A549 (cell line): ENCODE data around the gene SIM1. TPM values are rescaled to one million over a fixed set of nuclear protein-coding genes. Genes with fewer than 3 reads are reported as not detected.

Experiments used
- ATAC-seq, 2 experiments: fragments of 200-7000 bp in 1 of 2; fragments of >200 bp in 1 of 2; cut with Nextera tagmentation in 1 of 2; cut with Tn5 transposase in 1 of 2; 3 replicates each; pipeline versions ENCODE4 v1.8.0 to v1.9.1; 2018 to 2020; ENCODE audit warnings: mild to moderate bottlenecking in 1 of 2, moderate library complexity in 1 of 2
- CTCF ChIA-PET: fragments of 300-600 bp; sonication (Branson Sonifier 250); formaldehyde crosslinking; extraction: SDS; loops from one replicate; lab custom pipeline; 2021; ENCODE audit warnings: antibody characterized with exemption, inconsistent platforms; lab: Yijun Ruan, JAX
- POLR2A ChIA-PET: fragments of 350-600 bp; formaldehyde crosslinking; extraction: SDS; loops from one replicate; lab custom pipeline; 2021; ENCODE audit warnings: antibody characterized with exemption, inconsistent platforms; lab: Yijun Ruan, JAX
- DNase-seq, 2 experiments: peaks; one replicate each; pipeline versions ENCODE4 v3.0.0 to v3.0.0-alpha.2; 2011 to 2016; ENCODE audit warnings: low read depth in 1 of 2, low spot score in 1 of 2
- FAIRE-seq: peaks from 2 replicates; lab custom pipeline; 2011; peaks lifted over from hg19 to GRCh38; lab: Jason Lieb, UNC
- H3K27ac ChIP-seq, 2 experiments: fragments of >200 bp; sonication (Bioruptor Twin); formaldehyde crosslinking; 3 replicates each; pipeline ENCODE4 v1.5.1; 2016 to 2017
- H3K4me1 ChIP-seq: fragments of >200 bp; sonication (Bioruptor Twin); formaldehyde crosslinking; 3 replicates; pipeline ENCODE4 v1.6.1; 2016
- H3K4me2 ChIP-seq: fragments of >200 bp; sonication (Bioruptor Twin); formaldehyde crosslinking; 3 replicates; pipeline ENCODE4 v1.6.1; 2016
- H3K4me3 ChIP-seq: fragments of >200 bp; sonication (Bioruptor Twin); formaldehyde crosslinking; 3 replicates; pipeline ENCODE4 v1.5.1; 2016
- H3K9me3 ChIP-seq: fragments of >200 bp; sonication (Bioruptor Twin); formaldehyde crosslinking; 3 replicates; pipeline ENCODE4 v1.6.1; 2016
- ATOH8 ChIP-seq: fragments of 250-450 bp; sonication (Bioruptor Pico); IDR thresholded peaks from 2 replicates; pipeline ENCODE4 v1.5.0; 2020; ENCODE audit warnings: low read depth, mild to moderate bottlenecking, moderate library complexity
- BHLHE40 ChIP-seq: IDR thresholded peaks from 2 replicates; pipeline ENCODE4 v1.6.1; 2012; ENCODE audit warnings: low read depth, low read length, inconsistent platforms
- CEBPB ChIP-seq, 2 experiments: fragments of >200 bp in 1 of 2; sonication (Bioruptor Twin) in 1 of 2; formaldehyde crosslinking in 1 of 2; IDR thresholded peaks; 2 replicates each; pipeline ENCODE4 v1.6.1; 2012 to 2016
- CHD2 ChIP-seq: fragments of 150-350 bp; IDR thresholded peaks from 2 replicates; pipeline ENCODE4 v1.6.1; 2014; ENCODE audit warnings: low read length; ENCODE audit not compliant: partially characterized antibody
- EHF ChIP-seq: fragments of 250-450 bp; sonication (Bioruptor Pico); IDR thresholded peaks from 2 replicates; pipeline ENCODE4 v1.5.0; 2020; ENCODE audit warnings: mild to moderate bottlenecking
- ELK1 ChIP-seq: fragments of 150-350 bp; IDR thresholded peaks from 2 replicates; pipeline ENCODE4 v1.6.1; 2014; ENCODE audit warnings: low read depth, mild to moderate bottlenecking, low read length
- EP300 ChIP-seq, 2 experiments: fragments of >200 bp; sonication (Bioruptor Twin); formaldehyde crosslinking; IDR thresholded peaks; 2 replicates in 1 of 2; 3 replicates in 1 of 2; pipeline ENCODE4 v1.6.1; 2016 to 2017
- ESRRA ChIP-seq: fragments of 150-350 bp; IDR thresholded peaks from 2 replicates; pipeline ENCODE4 v1.6.1; 2014; ENCODE audit warnings: mild to moderate bottlenecking, low read length, borderline replicate concordance
- FOSL2 ChIP-seq, 2 experiments: fragments of 450-650 bp in 1 of 2; fragments of >200 bp in 1 of 2; sonication (Bioruptor Twin) in 1 of 2; formaldehyde crosslinking; IDR thresholded peaks; 2 replicates each; pipeline versions ENCODE4 v1.5.0 to v1.6.1; 2016 to 2020; ENCODE audit warnings: mild to moderate bottlenecking in 1 of 2, moderate library complexity in 1 of 2
- GATA3 ChIP-seq: IDR thresholded peaks from 2 replicates; pipeline ENCODE4 v1.6.1; 2012; ENCODE audit warnings: borderline replicate concordance
- HES2 ChIP-seq: fragments of >200 bp; sonication (Bioruptor Twin); formaldehyde crosslinking; IDR thresholded peaks from 2 replicates; pipeline ENCODE4 v1.6.1; 2016
- HOXB13 ChIP-seq: fragments of 250-450 bp; sonication (Bioruptor Pico); IDR thresholded peaks from 2 replicates; pipeline ENCODE4 v1.5.0; 2020; ENCODE audit warnings: low read depth, mild to moderate bottlenecking, moderate library complexity
- JUN ChIP-seq, 2 experiments: fragments of >200 bp; sonication (Bioruptor Twin); formaldehyde crosslinking; IDR thresholded peaks; 2 replicates in 1 of 2; 3 replicates in 1 of 2; pipeline ENCODE4 v1.6.1; 2016 to 2017
- MAFK ChIP-seq: fragments of 450-650 bp; IDR thresholded peaks from 2 replicates; pipeline ENCODE4 v1.6.1; 2014; ENCODE audit not compliant: partially characterized antibody
- MAX ChIP-seq: IDR thresholded peaks from 2 replicates; pipeline ENCODE4 v1.6.1; 2012
- NPAS2 ChIP-seq: fragments of 250-450 bp; sonication (Bioruptor Pico); IDR thresholded peaks from 2 replicates; pipeline ENCODE4 v1.8.0; 2022; ENCODE audit warnings: mild to moderate bottlenecking, moderate library complexity, borderline replicate concordance
- PBX3 ChIP-seq: IDR thresholded peaks from 2 replicates; pipeline ENCODE4 v1.6.1; 2012
- RAD21 ChIP-seq, 2 experiments: fragments of >200 bp in 1 of 2; sonication (Bioruptor Twin) in 1 of 2; formaldehyde crosslinking in 1 of 2; IDR thresholded peaks in 1 of 2; conservative IDR thresholded peaks in 1 of 2; 2 replicates in 1 of 2; 3 replicates in 1 of 2; pipeline ENCODE4 v1.6.1; 2012 to 2018; ENCODE audit warnings: inconsistent platforms in 1 of 2
- RNF2 ChIP-seq: fragments of 200-600 bp; sonication (generic); IDR thresholded peaks from 2 replicates; pipeline ENCODE4 v1.6.1; 2016; ENCODE audit warnings: low read depth, mild to moderate bottlenecking, antibody characterized with exemption, moderate library complexity, borderline replicate concordance
- TP53 ChIP-seq: fragments of 250-450 bp; sonication (Bioruptor Pico); IDR thresholded peaks from 2 replicates; pipeline ENCODE4 v1.5.0; 2021; ENCODE audit warnings: mild to moderate bottlenecking, moderate library complexity
- USF2 ChIP-seq: fragments of 450-650 bp; IDR thresholded peaks from 2 replicates; pipeline ENCODE4 v1.6.1; 2014; ENCODE audit warnings: antibody characterized with exemption
- ZC3H11A ChIP-seq: fragments of 450-650 bp; IDR thresholded peaks from 2 replicates; pipeline ENCODE4 v1.6.1; 2014; ENCODE audit warnings: antibody characterized with exemption, mild to moderate bottlenecking
- WGBS: methylation state at CpG from one replicate; pipeline ENCODE4 v1.1.6; 2017; ENCODE audit errors: missing lambda C conversion rate; 5-methylcytosine and 5-hydroxymethylcytosine counted together
- polyA plus RNA-seq, 4 experiments: library from polyadenylated mRNA; depleted of rRNA in 3 of 4; stranded (reverse); fragments of >200 nt; fragmentation: RNase III in 1 of 4; extraction: RNeasy Plus Mini Kit Qiagen cat#74134 plus additional on column Dnase treatment in 1 of 4; gene quantifications; 2 replicates in 3 of 4; 3 replicates in 1 of 4; pipeline ENCODE4 v1.2.3, GENCODE V29; 2011 to 2017

SIM1 gene
- polyA plus RNA-seq, 2 of the 4 experiments (the other 2 are of a cell fraction): not detected

- no peak overlapping the region for H3K4me3 ChIP-seq
- TF ChIP-seq FOSL2 (IDR thresholded peaks at IDR 0.05) (no peak), FOSL2 (CRISPR knock-in tag; IDR thresholded peaks at IDR 0.05) (no peak), ESRRA (no peak), CEBPB (IDR thresholded peaks at IDR 0.05) (no peak), GATA3 (no peak), JUN (IDR thresholded peaks at IDR 0.05) (no peak), HES2 (no peak), ELK1 (no peak), TP53 (CRISPR knock-in tag) (no peak), BHLHE40 (no peak), USF2 (no peak), ATOH8 (no peak), CHD2 (no peak)
- TF ChIP-seq, all 56 proteins: peak for 0
- Histone ChIP-seq H3K27ac (no peak overlapping the region), H3K9me3 (no peaks in the 10 kb centered on the region), H3K4me1 (peaks cover 20% of the 10 kb centered on the region), H3K4me2 (no peak overlapping the region)
- DNase-seq (no peak), ATAC-seq (no peak), FAIRE-seq (no peak)
- POLR2A ChIA-PET: no interaction called here
- 64% methylated on average over 4 of the region's 4 CpGs for WGBS
- CTCF ChIA-PET: no interaction called here
Observed at GRCh38 chr6:100343316-100344077, 121.2 kb downstream of the SIM1 start.

GRCh38 chr6:100342830-100343229 is 121.9 kb downstream of the SIM1 start:
- Histone ChIP-seq H3K4me2 (no peak overlapping the region), H3K4me3 (no peak overlapping the region), H3K4me1 (peaks cover 20% of the 10 kb centered on the region), H3K27ac (no peak overlapping the region), H3K9me3 (no peaks in the 10 kb centered on the region)
- POLR2A ChIA-PET: no interaction called here
- no peak for TF ChIP-seq EHF (CRISPR knock-in tag)
- no peak for TF ChIP-seq GATA3
- no peak for TF ChIP-seq USF2
- no peak for TF ChIP-seq RNF2
- no peak for TF ChIP-seq FOSL2 (IDR thresholded peaks at IDR 0.05)
- no peak for TF ChIP-seq FOSL2 (CRISPR knock-in tag; IDR thresholded peaks at IDR 0.05)
- TF ChIP-seq MAFK: no peak
- TF ChIP-seq RAD21 (conservative IDR thresholded peaks at IDR 0.05 in 1 of 2, IDR thresholded peaks at IDR 0.05 in 1 of 2): no peak
- no peak for TF ChIP-seq BHLHE40
- TF ChIP-seq NPAS2 (CRISPR knock-in tag): no peak
- TF ChIP-seq MAX: no peak
- TF ChIP-seq EP300 (IDR thresholded peaks at IDR 0.05): no peak
- no peak for TF ChIP-seq HOXB13 (CRISPR knock-in tag)
- no peak for TF ChIP-seq PBX3
- no peak for TF ChIP-seq ZC3H11A
- no peak for FAIRE-seq
- CTCF ChIA-PET: no interaction called here
- no peak for ATAC-seq
- no peak for DNase-seq
- 91% methylated on average over 3 of the region's 3 CpGs for WGBS
